ENCODE measurements around the gene GNAL.
A peak's percentile ranks its signal among the peaks of the same experiment; 100 is the strongest.
"Not testable (repeated sequence)": the region's sequence is repeated elsewhere in the genome, so short reads cannot be mapped to it uniquely, and the experiment has no call there.

The GNAL gene

DNA sequence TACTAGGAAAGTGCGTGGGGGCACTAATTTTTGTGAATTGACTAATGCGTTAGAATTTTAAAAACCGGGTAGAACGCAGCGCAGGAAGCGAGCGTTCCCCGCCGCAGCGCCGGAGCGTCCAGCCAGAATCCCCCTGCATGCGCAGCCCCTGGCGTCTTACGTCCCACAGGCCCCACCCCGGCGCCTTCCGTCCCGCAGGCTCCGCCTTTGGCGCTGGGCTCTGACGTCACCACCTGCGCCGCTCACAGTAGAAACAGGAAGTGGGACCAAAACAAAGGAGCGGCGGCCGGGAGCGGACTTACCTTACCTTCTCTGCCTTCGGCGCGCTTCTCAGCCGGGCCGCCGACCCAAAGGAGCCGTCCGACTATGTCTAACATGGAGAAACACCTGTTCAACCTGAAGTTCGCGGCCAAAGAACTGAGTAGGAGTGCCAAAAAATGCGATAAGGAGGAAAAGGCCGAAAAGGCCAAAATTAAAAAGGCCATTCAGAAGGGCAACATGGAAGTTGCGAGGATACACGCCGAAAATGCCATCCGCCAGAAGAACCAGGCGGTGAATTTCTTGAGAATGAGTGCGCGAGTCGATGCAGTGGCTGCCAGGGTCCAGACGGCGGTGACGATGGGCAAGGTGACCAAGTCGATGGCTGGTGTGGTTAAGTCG is 162.2 kb downstream of the GNAL start, which contains the start of gene CHMP1B:
TSS of gene CHMP1B (plus strand) at position 268 of the 660 bp plus-strand sequence. CDS start at position 367, 99 bp downstream.
- H3K4me3 ChIP-seq (ENCODE audit: low read depth, low read length) = peak within 1 kb of the TSS; percentile 98
- DNase-seq (ENCODE audit: low read depth) = peak; percentile 98
- TF ChIP-seq POLR2A (IDR thresholded peaks at IDR 0.05; ENCODE audit: extremely low read depth, insufficient read length) (peak; percentile 91), MYC (IDR thresholded peaks at IDR 0.05; ENCODE audit: low read depth, low read length) (peak; percentile 9; the same call in 1 of the 2 replicates)
- TF ChIP-seq, protein P1, sequence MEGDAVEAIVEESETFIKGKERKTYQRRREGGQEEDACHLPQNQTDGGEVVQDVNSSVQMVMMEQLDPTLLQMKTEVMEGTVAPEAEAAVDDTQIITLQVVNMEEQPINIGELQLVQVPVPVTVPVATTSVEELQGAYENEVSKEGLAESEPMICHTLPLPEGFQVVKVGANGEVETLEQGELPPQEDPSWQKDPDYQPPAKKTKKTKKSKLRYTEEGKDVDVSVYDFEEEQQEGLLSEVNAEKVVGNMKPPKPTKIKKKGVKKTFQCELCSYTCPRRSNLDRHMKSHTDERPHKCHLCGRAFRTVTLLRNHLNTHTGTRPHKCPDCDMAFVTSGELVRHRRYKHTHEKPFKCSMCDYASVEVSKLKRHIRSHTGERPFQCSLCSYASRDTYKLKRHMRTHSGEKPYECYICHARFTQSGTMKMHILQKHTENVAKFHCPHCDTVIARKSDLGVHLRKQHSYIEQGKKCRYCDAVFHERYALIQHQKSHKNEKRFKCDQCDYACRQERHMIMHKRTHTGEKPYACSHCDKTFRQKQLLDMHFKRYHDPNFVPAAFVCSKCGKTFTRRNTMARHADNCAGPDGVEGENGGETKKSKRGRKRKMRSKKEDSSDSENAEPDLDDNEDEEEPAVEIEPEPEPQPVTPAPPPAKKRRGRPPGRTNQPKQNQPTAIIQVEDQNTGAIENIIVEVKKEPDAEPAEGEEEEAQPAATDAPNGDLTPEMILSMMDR (IDR thresholded peaks at IDR 0.05; ENCODE audit: low read depth, low read length) = no peak
- TF ChIP-seq, protein P2, sequence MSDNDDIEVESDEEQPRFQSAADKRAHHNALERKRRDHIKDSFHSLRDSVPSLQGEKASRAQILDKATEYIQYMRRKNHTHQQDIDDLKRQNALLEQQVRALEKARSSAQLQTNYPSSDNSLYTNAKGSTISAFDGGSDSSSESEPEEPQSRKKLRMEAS (IDR thresholded peaks at IDR 0.05; ENCODE audit: low read depth, low read length) = no peak; the same call in none of the 2 replicates

DNA sequence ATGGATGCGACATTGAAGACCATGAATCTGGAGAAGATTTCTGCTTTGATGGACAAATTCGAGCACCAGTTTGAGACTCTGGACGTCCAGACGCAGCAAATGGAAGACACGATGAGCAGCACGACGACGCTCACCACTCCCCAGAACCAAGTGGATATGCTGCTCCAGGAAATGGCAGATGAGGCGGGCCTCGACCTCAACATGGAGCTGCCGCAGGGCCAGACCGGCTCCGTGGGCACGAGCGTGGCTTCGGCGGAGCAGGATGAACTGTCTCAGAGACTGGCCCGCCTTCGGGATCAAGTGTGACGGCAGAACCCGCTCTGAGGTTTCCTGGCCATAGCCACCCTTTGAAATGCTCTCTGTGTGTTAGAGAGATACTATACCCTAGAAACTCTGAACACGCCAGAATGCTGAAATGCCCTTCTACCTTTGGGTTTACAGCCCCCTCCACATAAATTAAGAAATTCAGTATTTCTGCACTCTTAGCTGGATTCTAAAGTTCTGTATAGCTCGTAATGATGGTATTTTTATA is 162.8 kb downstream of the GNAL start:
- H3K4me3 ChIP-seq (ENCODE audit: low read depth, low read length) = peak overlapping the region; percentile 98
- peak; percentile 58 for DNase-seq (ENCODE audit: low read depth)
- TF ChIP-seq POLR2A (IDR thresholded peaks at IDR 0.05; ENCODE audit: extremely low read depth, insufficient read length) (no peak), MYC (IDR thresholded peaks at IDR 0.05; ENCODE audit: low read depth, low read length) (peak; percentile 37; the same call in 1 of the 2 replicates)
- TF ChIP-seq, protein P2 (IDR thresholded peaks at IDR 0.05; ENCODE audit: low read depth, low read length) = 0 out of 2 replicates have a peak, but pooled peaks have one; percentile 17

DNA sequence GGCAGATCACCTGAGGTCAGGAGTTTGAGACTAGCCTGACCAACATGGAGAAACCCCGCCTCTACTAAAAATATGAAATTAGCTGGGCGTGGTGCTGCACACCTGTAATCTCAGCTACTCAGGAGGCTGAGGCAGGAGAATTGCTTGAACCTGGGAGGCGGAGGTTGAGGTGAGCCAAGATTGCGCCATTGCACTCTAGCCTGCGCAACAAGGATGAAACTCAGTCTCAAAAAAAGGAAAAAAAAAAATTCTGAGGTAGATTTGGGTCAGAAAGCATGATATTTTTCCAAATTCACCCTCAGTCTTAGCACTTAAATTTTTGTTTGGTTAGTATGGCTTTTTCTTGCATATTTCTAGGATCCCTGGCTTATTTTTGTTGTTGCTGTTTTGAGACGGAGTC is 165.5 kb downstream of the GNAL start:
- DNase-seq (ENCODE audit: low read depth) = not testable (repeated sequence)

DNA sequence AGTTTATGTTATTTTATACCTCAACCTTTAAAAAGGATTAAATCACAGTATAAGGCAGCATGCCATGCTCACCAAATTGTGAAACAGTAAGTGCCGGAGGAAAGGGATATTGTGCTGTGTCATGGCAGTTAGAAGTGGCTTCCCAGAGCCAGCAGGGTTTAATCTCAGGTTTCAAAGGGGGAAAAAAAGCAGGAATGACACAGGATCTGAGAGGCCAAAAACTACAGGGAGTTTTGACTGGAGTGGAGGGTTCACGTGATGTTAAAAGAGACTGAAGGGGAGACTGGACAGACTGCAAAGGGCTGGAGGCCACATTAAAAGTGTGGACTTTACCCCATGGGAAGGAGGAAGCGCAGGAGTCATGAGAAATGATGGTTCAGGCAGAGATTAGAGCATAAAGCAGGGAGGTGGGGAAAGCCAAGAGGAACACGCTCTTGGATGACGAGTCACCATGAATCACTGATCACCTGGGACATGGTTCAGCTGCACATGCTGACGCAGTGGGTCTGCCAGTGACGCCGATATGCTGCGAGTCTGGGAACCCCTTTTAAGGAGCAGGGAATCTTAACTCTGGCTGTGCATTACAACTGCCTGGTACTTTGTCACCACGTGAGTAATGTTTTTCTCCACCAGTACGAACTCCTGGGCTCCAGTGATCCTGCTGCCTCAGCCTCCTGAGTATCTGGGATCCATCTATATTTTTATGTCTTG is 168.3 kb downstream of the GNAL start:
- H3K4me3 ChIP-seq (ENCODE audit: low read depth, low read length) = no peak overlapping the region
- peak; percentile 23 for DNase-seq (ENCODE audit: low read depth)
- TF ChIP-seq, protein P2 (IDR thresholded peaks at IDR 0.05; ENCODE audit: low read depth, low read length) = no peak
- TF ChIP-seq, protein P1 (IDR thresholded peaks at IDR 0.05; ENCODE audit: low read depth, low read length) = no peak
- no peak for TF ChIP-seq MYC (IDR thresholded peaks at IDR 0.05; ENCODE audit: low read depth, low read length)

More for the DNA sequence above, 165.5 kb downstream of the GNAL start:
- not testable (repeated sequence) for H3K4me3 ChIP-seq (ENCODE audit: low read depth, low read length)

DNA sequence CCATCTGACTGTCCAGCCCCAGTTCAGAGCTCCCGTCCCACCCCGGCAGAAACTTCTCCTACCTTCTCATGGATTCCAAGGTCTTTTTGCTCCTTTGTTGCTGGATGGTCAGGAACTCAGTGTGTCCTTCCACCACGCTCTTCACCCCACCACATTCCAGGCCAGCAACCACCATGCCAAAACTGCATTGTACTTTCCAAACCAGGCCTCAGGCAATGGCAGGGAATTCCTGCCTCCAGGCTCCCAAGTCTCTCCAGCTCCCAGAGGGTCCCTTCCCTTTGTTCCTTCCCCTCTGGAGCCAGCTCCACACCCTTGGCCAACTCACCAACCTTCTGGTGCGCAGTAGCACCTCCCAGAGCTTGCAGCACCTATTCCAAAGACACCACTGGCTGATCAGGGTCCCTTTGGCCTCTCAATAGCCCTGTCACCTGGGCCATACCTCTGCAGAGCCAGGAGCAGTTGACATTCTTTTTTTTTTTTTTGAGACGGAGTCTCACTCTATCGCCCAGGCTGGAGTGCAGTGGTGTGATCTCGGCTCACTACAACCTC is 170.3 kb downstream of the GNAL start:
- no peak overlapping the region for H3K4me3 ChIP-seq (ENCODE audit: low read depth, low read length)
- no peak for DNase-seq (ENCODE audit: low read depth)
- TF ChIP-seq MYC (IDR thresholded peaks at IDR 0.05; ENCODE audit: low read depth, low read length) = no peak
- TF ChIP-seq, protein P2 (IDR thresholded peaks at IDR 0.05; ENCODE audit: low read depth, low read length) = no peak
- TF ChIP-seq, protein P1 (IDR thresholded peaks at IDR 0.05; ENCODE audit: low read depth, low read length) = no peak
- TF ChIP-seq POLR2A (IDR thresholded peaks at IDR 0.05; ENCODE audit: extremely low read depth, insufficient read length) = no peak

DNA sequence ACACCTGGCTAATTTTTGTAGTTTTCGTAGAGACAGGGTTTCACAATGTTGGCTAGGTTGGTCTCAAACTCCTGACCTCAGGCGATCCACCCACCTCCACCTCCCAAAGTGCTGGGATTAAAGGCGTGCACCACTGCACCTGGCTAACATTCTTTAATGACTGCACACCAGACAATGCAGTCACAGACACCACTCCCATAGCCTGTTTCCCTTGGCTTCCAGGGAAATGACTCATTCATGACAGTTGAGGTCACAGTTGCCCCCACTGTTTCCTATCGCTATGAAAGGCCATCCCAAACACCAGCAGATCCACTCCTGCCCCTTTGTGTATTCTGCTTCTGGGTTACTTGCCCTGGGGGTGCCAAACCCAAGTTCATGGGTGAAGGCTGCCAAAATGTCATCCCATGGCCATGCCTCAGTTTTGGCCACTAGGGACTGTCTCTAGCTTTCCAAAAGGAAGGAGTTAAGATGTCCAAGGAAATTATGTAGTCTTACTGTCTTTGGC is 170.9 kb downstream of the GNAL start:
- no peak overlapping the region for H3K4me3 ChIP-seq (ENCODE audit: low read depth, low read length)
- TF ChIP-seq POLR2A (IDR thresholded peaks at IDR 0.05; ENCODE audit: extremely low read depth, insufficient read length) = no peak
- no peak for TF ChIP-seq MYC (IDR thresholded peaks at IDR 0.05; ENCODE audit: low read depth, low read length)
- TF ChIP-seq, protein P2 (IDR thresholded peaks at IDR 0.05; ENCODE audit: low read depth, low read length) = no peak
- TF ChIP-seq, protein P1 (IDR thresholded peaks at IDR 0.05; ENCODE audit: low read depth, low read length) = no peak
- peak; percentile 75 for DNase-seq (ENCODE audit: low read depth)

Measured in NB4 (cell line).